HG03280 (cell line): ENCODE data around the gene KRT3.

Experiments
- ATAC-seq: cut with Tn5 transposase; IDR thresholded peaks from one replicate; pipeline ENCODE4 v1.9.1; 2021; ENCODE audit warnings: mild to moderate bottlenecking, moderate library complexity; ENCODE audit not compliant: unreplicated experiment

Gene KRT3

GRCh38 chr12:52783563-52784316 lies 12.2 kb downstream of the KRT3 start:
- no peak for ATAC-seq

DNA sequence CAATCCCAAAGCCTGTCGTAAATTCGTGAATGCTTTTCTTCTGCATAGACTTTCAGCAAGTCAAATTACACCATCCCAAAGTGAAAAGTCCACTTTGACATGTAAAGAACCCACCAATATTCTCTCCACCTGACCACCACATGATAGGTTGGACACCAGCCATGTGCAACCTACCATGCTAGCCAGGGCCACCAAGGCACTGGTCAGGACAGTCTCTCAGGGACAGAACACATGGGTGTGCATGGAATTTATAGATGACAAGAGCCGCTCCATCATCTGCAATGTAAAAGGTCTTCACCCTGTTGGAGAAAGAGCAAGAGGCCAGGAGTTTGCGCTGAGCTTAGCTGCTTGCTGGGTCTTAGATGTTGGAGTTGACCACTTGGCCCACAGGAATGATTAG lies 13.4 kb downstream of the KRT3 start:
- no peak for ATAC-seq

DNA sequence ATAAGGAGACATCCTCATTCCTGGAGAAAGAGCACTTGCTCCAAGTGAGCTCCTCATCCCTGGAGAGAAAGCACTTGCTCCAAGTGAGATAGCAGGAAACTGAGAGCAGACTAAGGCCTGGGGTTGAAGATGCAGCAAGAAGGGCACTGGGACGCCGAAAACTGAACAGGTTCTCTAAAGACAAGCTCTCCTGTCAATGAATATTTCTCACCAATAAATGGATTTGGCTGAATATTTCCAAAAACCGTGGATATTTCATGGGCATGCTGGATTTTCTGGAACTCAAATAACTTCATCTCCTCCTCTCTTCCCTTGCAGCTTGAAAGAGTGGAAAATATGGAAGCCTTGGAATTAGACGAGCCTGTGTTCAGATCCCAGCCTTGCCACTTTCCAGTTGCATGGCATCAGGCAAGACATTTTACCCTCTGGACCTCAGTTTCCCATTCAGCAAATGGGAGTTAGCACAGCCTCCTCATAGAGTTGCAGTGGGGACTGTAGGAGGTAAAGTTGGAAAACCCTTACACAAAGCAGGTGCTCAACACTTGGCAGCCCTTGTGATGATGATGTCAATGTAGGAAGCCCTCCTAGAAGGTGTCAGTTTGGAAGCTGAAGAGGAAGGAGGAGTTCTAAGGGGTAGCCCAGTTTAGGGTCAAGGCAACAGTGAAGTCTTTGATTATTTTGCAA lies 14.4 kb downstream of the KRT3 start:
- ATAC-seq, result no peak

DNA sequence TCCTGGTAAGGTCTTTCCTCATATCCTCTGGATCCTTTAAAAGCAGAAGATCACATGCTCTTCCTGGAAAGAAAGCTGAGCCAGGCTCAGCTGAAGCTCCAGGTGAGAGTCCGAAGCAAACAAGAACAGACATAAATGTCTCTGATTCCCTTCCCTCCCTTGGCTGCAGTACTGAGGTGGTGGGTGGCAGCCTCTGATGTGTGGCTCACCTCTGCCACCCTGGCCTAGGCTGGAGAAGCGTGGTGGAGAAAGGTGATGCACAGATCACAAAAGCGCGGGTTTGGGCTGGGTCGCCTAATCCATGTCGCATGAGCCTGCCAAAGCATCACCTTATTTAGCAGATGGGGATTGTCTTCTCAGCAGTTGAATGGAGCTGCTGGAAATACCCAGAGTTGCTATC lies 16.0 kb downstream of the KRT3 start:
- ATAC-seq, result no peak

DNA sequence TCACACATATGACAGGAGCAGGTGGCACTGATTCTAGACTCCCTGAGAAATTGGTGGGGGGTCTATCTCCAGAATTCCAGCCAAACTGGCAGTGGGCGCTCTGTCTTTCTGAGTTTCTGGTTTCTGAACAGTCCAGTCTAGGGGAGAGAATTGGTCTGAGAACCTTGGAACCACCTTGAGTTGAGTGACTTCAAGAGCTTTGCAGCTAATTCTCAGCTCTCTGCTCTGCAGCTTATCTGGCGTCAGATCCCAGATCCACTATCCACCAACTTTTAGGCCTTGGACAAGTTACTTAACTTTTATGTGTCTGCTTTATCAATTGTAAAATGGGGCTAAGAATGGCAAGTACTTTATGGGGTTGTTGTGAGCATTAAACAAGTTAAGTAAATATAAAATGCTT lies 17.1 kb downstream of the KRT3 start:
- no peak for ATAC-seq

DNA sequence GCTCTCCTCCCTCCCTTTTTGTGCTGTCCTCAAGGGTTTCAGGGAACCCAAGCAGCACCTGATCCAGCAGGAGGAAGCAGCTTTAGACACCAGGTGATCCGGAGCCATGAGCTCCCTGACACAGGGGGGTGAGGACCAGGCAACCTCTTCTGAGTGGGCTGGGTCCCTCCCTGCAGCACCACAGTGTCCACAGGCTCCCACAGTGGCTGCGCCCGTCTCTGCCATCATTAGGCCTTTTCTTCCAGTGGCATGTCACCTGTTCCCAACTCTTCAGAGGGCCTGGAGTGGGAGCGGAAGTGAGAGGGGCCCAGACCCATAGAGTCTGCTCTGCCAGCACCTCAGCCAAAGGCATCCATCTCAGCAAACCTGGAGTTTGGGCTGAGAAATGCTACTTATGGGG lies 18.4 kb downstream of the KRT3 start:
- no peak for ATAC-seq

GRCh38 chr12:52776913-52777395 lies 19.0 kb downstream of the KRT3 start, which contains the start of gene KRT76:
KRT76 (minus strand) TSS chr12:52777345; CDS start chr12:52777291, 54 bp downstream.
- ATAC-seq, result no peak

GRCh38 chr12:52776435-52776834 lies 19.5 kb downstream of the KRT3 start:
- ATAC-seq, result no peak

GRCh38 chr12:52774629-52775250 lies 21.2 kb downstream of the KRT3 start:
- ATAC-seq, result no peak

- no peak for ATAC-seq
Measured at GRCh38 chr12:52772772-52773171, 23.1 kb downstream of the KRT3 start.

DNA sequence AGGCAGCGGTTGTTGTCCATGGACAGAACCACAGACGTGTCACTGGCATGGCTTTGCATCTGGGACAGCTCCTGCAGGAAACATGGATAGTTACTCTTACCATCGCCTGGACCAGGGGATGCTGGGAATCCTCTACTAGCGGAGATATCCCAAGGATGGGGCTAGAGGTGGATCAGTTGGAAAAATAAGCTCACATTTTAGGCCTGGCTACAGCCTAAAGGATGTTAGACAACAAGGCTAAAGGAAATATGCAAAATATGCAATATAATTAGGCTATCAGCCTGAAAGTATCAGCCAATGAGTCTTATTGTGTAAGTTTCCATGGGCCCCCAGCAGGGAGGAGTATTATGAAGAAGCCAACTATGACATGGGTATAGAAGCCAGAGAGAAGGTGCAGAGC lies 23.7 kb downstream of the KRT3 start:
- ATAC-seq, result no peak

DNA sequence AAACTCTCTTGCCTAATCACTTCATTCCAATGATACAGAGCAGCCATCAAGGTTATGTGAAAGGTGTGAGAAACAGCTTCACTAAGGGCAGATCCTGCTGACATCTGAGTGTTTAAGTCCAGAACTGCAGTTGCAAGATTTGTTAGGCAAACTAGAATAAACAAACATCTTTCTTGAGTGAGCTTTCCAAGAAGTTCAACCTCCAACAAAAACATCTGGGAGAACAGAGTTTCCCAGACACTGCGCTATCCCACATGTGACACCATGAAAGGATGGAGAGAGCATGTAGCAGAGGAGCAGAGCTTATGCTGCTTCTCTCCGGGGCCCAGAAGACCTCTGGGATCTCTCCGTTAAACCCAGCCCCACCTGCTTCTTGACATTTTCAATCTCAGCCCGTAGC lies 24.4 kb downstream of the KRT3 start:
- ATAC-seq, result no peak

DNA sequence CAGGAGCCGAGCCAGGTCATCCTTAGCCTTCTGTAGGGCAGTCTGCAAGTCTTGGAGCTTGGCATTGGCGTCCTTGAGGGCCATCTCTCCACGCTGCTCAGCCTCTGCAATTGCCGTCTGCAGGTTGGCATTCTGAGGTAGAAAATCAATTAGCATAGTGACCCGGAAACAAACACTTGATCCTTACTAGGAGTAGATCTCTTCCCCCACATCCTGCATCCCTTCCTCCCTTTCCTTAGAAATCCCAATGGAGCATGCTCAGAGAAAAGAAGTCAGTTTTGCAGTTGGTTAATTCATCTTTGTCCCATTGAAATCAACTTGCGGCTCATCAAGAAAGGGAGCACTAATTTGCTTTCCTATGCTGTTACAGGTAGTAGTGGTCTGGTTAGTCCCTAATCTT lies 24.8 kb downstream of the KRT3 start:
- ATAC-seq, result no peak

DNA sequence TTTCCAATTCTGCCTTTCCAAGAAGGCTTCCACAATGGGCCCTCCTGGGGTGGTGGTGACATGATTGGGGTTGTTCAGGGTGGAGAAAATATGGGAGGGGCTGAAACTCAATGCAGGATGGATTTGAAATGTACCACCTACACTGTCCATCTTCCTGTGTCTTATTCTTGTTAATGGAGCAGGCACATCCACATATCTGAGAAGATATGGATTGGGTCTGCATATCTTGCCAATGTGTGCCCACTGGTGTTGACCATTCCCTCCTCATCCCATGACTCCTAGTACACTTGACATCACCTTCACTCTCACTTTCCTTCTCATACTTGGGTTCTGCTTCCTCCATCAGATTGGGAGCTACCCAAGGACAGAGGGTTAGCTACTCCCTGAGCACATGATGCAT lies 26.0 kb downstream of the KRT3 start:
- ATAC-seq, result no peak

- ATAC-seq, result no peak
Measured at GRCh38 chr12:52769354-52769753, 26.6 kb downstream of the KRT3 start.

DNA sequence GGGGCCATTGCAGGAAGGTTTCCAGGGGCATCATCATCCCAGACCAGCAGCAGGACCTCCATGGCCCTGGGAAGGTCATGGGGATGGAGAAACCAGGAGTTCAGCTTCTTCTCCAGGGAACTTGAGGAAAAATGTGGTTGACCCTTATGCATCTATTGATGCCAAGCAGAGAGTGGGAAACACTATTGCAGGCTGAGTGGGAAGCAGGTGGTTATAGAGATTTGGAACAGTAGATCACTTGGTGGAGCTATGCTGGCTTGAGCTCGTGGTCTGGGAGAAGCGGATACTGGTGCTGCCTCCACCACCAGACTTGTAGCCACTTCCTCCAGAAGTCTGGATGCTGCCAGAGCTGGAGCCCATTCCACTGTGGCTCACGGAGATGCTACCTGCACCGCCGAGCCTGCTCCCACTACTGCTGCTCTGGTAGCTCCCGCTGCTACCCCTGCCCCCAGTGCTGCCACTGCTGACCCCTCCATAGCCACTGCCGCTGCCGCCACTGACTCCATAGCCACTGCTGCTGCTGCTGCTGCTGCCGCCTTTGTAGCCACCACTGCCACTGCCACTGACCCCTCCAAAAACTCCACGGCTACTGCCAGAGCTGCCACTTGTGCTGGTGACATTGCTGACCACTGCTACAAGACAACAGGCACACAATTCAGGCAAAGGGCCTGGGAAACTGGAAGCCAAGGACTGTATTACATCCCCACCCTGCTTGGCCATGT lies 27.3 kb downstream of the KRT3 start:
- no peak for ATAC-seq

DNA sequence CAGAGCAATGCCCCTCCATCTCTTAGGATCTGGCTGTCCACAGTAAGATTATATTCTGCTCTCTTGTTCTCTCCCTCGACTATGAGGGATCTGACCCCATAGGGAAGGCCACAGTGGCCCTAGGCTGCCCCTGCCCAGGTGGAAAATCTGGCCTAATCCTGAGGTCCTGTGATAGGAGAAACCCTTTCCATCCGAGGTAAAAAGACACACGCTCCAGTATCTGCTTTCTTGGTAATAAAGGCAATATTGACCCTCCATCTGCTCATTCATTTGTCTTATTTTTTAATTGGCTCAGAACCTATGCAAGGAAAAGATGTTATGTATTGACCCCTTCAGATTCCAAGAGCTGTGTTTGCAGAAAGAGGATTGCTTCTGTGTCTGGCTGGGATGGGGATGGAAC lies 28.5 kb downstream of the KRT3 start:
- no peak for ATAC-seq

DNA sequence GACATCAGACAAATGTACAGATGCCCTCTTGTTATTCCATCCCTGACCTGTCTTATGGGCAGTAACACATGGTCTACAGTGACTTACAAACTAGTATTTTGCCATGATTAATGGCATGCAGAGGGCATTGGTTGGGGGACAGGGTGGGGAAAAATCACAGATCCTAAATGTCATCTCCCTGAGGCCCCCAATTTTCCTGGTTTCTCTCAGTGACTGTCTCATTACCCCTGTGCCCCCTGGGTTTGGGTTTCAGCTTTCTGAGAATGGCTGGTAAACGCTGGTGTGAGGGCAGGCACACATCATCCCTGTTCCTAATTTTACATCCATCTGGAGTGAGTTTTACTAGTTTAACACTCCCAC lies 28.9 kb downstream of the KRT3 start:
- no peak for ATAC-seq

GRCh38 chr12:52766351-52767019 lies 29.4 kb downstream of the KRT3 start:
- no peak for ATAC-seq

DNA sequence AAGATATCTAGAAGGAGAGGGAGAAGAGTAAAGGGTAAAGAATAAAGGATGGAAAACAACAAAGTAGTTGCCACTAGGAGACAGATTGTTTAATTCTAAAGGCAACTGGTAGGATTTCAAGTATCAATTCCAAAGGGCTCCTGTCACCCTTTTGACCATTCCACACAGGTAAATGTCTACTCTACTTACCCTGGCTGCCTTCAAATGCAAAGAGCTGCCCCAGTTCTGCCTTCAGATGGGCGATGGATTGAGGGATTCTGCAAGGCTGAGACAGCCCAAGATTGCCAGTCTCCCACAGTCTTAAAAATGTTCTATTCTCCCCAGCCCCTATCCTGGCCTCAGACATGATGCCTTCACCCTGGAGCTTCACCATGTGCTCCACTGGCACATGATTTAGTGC lies 30.2 kb downstream of the KRT3 start:
- no peak for ATAC-seq

DNA sequence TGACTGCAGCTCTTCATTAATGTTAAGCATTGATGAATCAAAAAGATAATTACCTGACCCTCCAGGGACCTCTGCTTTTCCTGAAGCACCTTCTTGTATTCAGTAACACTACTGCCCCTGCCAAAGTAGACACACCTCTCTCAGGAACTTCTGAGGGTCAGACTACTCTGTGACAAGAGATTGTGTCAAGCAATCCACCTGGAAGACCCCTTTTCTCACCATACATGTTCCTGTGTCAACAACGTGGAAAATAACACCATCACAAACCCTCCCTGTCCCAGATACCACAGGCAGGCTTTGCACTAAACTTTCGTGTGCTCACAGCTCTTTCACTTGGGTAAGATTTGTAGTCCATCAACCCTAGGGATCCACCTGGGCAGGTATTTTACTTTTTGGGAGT lies 31.9 kb downstream of the KRT3 start:
- no peak for ATAC-seq
